DMS153 treated with DMSO at 0.1 percent for 48 hours (cell line): ENCODE data around the gene PUSL1.

ENCODE experiments used
- DNase-seq: peaks from one replicate; lab custom pipeline; 2025; ENCODE audit not compliant: unreplicated experiment; lab: John Stamatoyannopoulos, UW

PUSL1 gene

DNA sequence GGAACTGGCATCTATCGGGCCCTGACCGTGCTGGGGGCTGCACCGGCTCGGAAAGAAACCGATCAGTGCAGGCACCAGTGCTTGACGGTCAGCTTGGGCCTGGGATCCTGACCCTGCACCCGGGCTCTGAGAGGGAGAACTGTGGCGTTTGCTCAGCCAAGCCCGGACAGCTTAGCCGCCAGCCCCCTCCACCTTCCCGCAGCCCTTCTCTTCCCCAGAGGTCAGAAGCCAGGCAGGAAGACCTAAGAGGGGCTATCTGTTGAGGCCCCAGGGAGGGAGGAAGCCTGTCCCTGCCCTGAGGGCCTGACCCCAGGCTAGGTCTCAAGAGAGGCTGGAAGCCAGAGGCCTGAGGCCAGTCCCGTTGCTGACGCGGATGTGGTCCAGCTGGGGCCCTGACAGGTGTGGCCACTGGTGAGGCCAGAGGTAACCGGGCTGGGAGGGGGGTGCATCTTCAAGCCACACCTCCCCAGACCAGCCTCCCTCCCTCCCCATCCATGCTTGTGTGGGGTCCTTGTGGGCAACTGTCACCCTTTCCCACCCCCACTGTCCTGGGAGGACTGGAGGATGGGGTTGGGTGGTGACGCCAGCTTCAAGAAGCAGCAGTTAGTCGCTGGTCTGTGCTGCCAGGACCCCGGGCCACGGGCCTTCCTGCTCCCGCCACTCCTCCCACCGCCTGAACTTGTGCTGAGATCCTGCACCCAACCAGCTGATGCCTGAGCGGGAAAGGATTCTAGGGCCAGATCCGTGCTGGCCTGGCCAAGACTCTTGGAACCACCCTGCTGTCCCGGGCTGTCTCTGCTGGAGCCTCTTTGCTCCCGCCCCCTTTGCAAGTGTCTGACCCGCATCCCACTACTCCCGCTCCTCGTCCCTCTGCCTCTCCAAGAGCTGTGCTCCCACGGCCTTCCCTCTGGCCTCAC, 43.4 kb downstream of the PUSL1 start:
- no peak for DNase-seq

DNA sequence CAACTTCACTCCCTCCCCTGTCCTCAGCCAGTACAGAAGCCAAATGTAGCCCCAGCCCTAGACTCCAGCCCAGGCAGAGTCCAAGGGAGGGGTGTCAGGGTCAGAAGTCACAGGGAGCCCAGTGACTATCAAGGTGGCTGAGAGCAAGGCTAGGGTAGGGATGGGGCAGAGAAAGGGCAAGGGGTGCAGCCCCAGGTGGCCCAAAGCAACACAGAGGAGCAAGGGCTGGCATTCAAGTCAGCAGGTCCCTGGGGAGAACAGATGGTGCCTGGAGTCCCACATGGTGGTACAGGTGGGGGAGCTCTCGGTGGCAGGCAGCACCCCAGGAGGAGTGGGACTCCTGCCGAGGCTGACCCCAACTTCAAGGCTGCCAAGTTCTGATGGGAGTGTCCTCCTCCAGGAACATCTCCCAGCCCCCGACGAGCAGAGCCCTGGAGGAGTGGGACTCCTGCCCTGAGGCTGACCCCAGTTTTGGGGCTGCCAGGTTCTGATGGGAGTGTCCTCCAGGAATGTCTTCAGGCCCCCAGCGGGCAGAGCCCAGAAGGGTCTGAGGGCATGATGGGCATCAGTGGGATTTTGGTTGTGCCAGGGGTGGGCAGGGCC, 44.5 kb downstream of the PUSL1 start:
- no peak for DNase-seq

DNA sequence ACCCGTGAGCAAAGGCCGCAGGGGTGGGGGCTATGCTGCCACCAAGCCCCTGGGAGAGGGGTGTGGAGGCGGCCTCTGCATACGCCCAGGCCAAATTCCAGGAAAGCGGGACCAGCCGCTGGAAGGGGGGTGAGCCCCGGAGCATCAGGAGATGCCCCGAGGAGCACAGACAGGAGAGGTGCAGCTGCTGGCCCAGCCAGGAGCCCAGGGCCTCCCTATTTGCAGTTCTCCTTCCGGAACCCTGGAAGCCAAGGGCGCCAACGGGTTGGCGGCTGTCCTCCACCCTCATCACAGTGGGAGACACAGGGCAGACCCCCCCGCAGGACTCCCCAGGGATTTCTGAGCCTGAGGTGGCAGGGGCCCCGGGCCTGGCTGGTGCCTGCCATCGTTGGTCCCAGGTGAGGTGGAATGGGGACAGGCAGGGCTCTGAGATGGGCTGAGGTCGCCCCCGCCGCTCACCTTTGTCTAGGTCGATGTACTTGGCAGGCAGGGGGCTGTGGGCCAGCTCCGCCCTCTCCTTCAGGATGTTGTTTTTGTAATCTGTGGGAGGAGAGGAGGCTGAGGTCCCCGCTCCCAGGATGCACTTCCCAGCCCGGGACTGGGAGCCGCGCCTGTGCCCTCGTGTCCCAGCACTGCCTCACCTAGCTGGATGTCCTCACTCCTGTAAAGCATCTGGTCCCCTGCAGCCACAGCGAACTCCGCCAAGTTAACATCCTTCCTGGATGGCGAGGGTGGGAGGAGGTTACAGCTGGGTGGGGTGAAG, 45.2 kb downstream of the PUSL1 start:
- peak; percentile 59 for DNase-seq

DNA sequence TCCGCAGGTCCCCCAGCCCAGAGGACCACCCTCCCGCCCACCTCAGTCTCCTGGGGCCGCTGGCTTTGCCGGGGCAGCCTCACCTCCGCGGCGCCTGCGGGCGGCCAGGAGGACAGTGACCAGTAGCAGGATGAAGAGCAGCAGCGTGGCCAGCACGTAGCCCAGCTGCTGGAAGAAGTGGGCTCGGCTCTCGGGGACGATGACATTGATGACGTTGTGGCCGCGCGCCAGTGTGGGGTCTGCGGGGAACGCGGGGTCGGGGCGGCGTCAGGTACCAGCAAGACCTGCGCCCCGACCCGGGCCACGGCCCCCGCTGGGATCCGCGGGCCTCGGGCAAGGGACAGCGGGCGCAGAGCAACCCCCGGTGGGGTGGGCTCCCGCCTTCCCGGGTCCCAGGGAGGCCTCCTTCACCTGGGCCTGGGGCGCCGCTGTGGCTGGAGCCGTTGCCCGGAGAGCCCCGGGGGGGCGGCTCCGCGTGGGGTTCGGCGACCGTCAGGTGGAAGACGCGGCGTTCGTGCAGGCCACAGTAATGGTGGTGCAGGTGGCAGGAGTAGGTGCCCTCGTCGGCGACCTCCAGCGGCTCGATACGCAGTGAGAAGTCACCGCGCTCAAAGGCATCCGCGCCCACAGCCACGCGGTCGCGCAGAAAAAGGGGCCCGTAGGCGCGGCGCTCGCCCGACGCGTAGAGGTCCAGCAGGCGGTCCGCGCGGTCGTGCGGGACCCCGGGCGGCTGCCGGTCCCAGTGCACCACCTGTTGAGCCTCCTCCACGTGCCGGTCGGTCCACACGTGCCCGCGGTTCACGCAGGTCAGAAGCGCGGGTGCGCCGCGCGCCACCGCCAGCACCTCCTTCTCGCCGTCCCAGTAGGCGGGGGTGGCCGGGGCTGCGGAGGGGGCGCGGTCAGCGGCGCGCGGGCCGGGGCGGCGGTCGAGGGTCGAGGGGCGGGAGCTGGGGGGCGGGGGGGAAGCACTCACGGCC, 46.2 kb downstream of the PUSL1 start:
- DNase-seq, result no peak

DNA sequence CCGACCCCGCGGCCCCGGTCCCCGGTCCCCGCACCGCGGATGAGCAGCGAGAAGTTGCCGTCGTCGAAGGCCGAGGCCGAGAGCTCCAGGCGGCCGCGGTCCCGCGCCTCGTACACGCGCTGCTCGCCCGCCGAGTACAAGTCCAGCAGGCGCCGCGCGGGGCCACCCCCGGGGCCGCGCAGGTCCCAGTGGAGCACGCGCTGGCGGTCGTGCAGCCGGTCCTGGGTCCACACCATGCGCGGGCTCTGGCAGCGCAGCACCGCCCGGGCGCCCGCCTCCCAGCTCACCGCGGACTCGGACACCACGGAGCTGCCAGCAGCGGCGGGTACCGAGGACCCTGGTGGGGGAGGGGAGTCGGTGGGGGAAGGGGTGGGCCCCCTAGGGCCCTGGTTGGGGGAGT, 47.0 kb downstream of the PUSL1 start:
- no peak for DNase-seq

DNA sequence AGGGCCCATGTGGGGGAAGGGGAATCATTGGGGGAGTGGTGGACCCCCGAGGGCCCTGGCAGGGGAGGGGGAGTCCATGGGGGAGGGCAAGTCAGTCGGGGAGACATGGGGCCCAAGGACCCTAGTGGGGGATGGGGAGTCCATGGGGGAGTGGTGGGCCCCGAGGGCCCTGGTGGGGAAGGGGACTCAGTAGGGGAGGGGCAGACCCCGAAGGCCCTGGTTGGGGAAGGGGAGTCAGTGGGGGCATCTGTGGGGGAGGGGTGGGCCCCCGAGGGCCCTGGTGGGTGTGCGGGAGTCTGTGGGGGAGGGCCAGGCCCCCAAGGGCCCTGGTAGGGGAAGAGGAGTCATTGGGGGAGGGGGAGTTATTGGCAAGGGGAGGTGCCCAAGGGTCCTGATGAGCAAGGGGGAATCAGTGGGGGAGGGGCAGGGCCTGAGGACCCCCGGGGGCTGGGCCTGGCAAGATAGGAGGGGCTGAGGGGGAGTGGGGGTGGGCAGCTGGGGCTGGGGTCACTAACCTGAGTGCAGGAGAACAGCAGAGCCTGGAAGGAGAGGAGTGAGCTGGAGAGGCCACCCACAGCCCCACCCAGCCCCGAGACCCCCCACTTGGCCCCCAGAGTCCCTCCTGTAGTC, 47.9 kb downstream of the PUSL1 start:
- no peak for DNase-seq

DNA sequence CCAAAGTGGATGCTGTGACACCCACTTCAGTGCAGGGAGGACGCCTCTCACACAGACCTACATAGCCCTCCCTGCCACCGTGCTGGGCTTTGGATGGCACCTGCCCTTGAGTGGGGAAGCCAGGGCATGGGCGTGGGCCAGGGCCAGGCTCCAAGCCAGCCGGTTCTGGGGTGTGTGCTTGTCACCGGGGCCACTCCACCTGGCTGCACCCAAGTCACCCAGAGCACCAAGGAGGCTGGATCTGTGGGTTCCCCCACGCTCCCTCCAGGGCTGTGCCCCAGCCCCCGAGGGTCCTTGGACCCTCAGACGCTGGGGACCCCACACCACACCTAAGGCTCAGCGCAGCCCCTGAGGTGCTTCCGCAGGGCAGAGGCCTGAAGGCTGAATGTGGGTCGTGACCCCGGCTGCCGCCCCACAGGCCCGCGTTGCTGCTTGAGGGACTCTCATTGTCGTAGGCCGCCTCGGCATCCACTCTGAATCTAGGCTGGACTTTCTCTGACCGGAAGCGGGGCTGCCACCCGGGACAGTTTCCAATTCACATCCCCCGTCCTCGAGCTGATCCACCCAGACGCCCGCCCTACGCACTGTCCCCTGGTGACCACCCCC, 48.5 kb downstream of the PUSL1 start:
- DNase-seq, result no peak

DNA sequence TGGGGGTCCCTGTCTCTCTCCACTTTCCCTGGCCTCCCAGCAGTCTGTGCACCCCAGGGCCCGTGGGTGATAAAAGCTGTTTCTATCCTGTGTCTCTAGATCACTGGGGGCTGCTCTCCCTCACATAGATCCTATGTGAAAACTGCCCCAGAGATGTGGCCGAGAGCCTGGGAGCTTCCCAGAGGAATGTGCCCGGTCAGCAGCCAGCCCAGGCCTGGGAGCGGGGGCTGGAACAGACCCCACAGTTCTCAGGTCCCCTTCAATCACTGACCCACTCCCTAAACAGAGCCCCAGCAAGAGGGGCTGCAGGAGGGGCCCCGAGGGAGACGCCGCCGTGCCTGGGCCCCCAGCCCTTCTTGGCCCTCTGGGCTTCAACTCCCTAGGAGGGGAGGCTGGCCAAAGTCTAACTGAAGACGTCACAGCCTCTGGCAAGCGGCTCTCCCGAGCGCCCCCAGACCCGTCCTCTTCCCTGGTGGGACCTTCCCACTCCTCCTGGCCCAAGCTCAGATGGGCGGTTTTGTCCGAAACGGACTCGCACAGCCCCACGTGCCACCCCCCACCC, 49.6 kb downstream of the PUSL1 start:
- no peak for DNase-seq

DNA sequence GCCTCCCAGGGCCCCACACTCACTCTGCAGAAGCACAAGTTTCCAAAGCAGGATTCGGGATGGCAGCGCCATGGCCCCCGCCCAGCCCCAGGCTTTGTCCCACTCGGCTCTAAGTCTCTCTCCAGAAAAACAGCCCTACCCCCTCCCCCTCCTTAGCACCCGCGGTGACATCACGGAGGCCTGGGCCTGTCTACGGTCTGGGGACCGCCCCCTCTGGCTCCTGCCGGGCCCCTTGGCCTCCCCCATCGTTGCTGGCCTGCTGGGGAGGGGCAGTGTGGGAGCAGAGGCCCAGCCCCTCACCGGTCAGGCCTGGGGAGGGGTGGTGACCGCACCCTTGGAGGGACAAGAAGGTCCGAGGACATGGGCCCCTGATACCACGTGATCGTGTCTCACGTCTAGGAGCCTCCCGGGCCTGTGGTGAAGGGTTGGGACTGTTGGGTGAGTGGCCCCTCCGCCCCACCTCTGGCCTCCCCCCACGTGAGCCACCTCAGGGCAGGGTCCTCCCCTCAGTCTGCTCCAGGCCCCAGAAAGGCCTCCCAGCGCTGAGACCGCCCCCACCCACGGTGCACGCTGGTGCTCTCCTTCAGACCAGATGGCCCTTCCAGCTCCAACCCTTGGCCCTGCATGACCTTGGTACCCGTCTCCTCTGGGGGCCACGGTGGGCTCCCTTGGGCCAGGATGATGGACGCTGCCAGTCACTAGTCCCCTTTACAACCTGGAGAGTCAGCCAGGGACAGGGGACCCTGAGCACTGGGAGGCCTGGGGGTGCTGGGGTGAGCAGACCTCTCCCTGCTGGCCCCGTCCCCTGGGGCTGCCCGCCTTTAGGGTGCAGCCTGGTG, 50.3 kb downstream of the PUSL1 start, which contains the start of gene MXRA8:
Gene MXRA8, minus strand, starts transcription at position 123 of the 839 bp plus-strand sequence. Its CDS starts 51 bp downstream, at position 72.
- no peak for DNase-seq

DNA sequence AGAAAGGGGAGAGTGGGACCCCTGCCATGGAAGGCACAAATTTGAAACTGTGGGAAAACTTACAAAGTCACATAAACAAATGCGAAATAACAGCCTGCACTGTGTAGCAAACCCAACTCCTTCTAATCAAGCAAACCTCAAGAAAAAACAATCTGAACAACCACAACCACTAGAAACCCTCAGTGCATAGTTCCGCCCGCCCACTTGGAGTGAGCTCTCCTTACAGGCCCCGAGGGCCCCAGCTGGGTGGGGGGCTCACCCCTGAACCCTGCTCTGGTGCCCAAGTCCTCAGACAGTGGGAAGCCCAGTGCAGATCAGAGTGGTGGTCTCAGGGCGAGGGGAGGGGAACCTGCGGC, 50.9 kb downstream of the PUSL1 start:
- DNase-seq, result no peak

DNA sequence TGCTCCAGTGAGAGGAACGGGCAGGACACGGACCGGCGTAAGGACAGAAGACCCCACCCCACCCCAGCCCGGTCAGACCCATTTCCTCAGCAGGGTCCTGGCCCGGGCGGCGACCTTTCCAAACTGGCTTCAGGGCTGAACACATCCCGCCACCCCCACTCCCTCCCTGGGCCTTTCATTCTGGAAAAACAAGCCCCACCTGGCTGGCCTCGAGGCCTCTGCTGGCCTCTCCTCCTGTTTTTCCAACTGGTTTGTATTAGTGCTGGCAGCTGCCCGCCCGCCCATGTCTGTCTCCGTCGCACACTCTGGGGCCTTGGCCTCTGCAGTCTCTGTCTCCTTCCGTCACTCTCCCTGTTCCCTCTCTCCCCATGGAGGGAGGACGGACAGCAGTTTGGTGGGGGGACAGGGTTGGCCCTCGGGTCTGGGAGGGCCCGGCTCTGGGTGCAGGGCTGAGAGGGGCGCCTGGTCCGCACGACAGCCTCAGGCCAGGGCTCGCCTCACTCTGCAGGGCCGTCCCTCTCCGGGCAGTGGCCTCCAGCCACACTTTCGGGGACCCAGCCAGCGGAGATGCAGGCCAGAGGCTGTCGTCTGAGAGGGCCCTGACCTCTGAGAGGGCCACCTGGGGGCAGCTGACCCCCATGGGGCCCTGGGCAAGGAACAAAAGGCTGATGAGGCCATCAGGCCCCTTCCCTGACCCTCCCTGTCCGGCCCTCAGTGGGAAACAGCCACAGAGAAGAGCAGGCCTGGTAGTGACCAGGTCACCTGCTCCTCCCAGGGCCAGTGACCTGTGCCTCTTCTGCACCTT, 51.5 kb downstream of the PUSL1 start:
- no peak for DNase-seq

DNA sequence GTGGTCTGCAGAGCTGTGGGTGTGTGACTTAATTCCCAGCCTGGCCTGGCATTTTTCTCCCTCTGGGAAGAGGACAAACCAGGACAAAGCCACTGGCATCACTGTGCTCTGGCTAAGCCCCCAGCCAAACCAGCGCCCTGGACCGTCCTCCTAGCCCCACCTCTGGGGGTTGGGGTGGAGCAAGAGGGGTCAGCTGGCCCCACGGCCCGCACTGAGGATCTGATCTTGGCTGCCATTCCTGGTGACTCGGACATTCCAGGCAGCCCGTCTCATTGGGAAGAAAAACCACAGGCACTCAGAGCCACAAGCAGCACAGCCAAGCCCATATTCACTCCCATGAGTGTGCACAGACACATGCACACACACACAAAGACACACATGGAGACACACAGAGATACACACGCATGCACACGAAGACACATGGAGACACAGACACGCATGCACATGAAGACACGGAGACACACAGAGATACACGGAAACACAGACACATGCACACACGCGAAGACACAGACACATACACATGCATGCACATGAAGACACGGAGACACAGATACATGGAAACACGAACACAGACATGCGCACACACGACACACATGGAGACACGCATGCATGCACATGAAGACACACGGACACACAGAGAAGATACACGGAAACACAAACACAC, 52.2 kb downstream of the PUSL1 start:
- no peak for DNase-seq
